Upper lobe of right lung (tissue), 1 donor: ENCODE data around the gene PGAP2. TPM values are rescaled to one million over a fixed set of nuclear protein-coding genes. Genes with fewer than 3 reads are reported as not detected.
"Not testable (repeated sequence)": the region's sequence is repeated elsewhere in the genome, so short reads cannot be mapped to it uniquely, and the experiment has no call there.

Source experiments
- ATAC-seq: fragments of 200-7000 bp; cut with Tn5 transposase; one replicate; pipeline ENCODE4 v1.9.1; 2020; ENCODE audit warnings: mild to moderate bottlenecking, moderate library complexity
- DNase-seq: peaks from one replicate; pipeline ENCODE4 v3.0.0-alpha.2; 2020
- H3K27ac ChIP-seq: fragments of 200-600 bp; one replicate; pipeline ENCODE4 v1.8.0; 2022
- H3K27me3 ChIP-seq: fragments of 200-600 bp; one replicate; pipeline ENCODE4 v1.8.0; 2022; ENCODE audit warnings: mild to moderate bottlenecking
- H3K36me3 ChIP-seq: fragments of 200-600 bp; one replicate; pipeline ENCODE4 v1.8.0; 2022
- H3K4me1 ChIP-seq: fragments of 200-600 bp; one replicate; pipeline ENCODE4 v1.8.0; 2022
- H3K4me3 ChIP-seq: fragments of 200-600 bp; one replicate; pipeline ENCODE4 v1.8.0; 2022; ENCODE audit warnings: mild to moderate bottlenecking
- H3K9me3 ChIP-seq: fragments of 200-600 bp; one replicate; pipeline ENCODE4 v1.8.0; 2022
- intact Hi-C: fragments of 100-400 bp; cut with DNase I; formaldehyde crosslinking; loops from one replicate; pipeline ENCODE4 v1.11.0; 2022
- total RNA-seq: library from RNA; stranded (reverse); fragmentation: NEBNext Ultra II Directional; extraction: Animal tissue kit (Norgen Biotek cat#: 25700); gene quantifications from one replicate; pipeline ENCODE4 v1.2.1, GENCODE V29; 2021
- TF ChIP-seq, protein P1 (sequence below): fragments of 200-600 bp; IDR thresholded peaks from one replicate; pipeline ENCODE4 v1.8.0; 2022; ENCODE audit warnings: antibody characterized with exemption
- donor health status: DM: no; HTN: yes; CAD: no; lungs with severe emphysema.

Gene PGAP2
- total RNA-seq, 1 donor from 2014 or later: 25.0 TPM

DNA sequence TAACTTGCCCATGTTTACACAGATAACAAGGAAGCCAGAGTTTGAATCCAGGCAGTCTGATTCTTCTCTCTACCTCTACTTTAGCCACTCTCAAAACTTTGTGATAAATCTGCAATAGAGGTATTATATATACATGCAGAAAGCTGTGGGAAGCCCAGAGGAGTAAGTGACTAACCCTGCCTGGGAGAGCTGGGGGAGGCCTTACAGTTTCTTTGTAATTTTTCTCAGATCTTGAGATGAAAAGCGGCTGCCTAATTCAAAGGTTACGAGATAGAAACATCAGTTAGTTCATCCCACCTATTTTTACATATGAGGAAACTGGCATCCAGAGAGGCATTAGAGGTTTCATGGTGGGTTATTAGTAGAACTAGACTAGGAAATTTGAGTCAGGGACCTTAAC is 52.0 kb downstream of the PGAP2 start:
- Histone ChIP-seq H3K4me1 (peaks cover 64% of the 10 kb centered on the region), H3K9me3 (no peaks in the 10 kb centered on the region), H3K27me3 (no peaks in the 10 kb centered on the region), H3K27ac (no peak overlapping the region), H3K36me3 (no peaks in the 10 kb centered on the region), H3K4me3 (no peak overlapping the region)
- ATAC-seq (no peak), DNase-seq (no peak)
- TF ChIP-seq, protein P1, sequence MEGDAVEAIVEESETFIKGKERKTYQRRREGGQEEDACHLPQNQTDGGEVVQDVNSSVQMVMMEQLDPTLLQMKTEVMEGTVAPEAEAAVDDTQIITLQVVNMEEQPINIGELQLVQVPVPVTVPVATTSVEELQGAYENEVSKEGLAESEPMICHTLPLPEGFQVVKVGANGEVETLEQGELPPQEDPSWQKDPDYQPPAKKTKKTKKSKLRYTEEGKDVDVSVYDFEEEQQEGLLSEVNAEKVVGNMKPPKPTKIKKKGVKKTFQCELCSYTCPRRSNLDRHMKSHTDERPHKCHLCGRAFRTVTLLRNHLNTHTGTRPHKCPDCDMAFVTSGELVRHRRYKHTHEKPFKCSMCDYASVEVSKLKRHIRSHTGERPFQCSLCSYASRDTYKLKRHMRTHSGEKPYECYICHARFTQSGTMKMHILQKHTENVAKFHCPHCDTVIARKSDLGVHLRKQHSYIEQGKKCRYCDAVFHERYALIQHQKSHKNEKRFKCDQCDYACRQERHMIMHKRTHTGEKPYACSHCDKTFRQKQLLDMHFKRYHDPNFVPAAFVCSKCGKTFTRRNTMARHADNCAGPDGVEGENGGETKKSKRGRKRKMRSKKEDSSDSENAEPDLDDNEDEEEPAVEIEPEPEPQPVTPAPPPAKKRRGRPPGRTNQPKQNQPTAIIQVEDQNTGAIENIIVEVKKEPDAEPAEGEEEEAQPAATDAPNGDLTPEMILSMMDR: no peak
- intact Hi-C loops: no loop called here

DNA sequence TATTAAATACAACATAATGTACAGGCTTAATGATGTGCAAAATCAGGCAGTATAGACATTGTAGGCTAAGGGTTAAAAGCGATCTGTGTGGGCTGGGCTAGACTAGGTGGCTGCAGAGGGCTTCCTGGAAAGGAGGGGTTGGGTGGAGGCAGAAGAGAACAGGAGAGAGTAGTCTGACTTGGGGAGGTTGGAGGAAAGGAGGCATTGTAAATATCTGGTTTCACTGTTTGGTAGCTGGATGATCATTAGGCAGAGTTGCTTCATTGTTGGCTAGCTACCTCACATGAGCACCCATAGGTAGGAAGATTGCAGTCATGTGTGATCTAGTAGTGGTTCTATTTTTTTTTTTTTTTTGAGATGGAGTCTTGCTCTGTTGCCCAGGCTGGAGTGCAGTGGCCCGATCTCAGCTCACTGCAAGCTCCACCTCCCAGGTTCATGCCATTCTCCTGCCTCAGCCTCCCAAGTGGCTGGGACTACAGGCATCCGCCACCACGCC is 52.6 kb downstream of the PGAP2 start:
- H3K9me3 ChIP-seq, H3K4me3 ChIP-seq, intact Hi-C loops, H3K27me3 ChIP-seq, H3K36me3 ChIP-seq, DNase-seq, H3K27ac ChIP-seq: not testable (repeated sequence)
- peak; percentile 50 for ATAC-seq
- H3K4me1 ChIP-seq: peaks cover 69% of the 10 kb centered on the region

DNA sequence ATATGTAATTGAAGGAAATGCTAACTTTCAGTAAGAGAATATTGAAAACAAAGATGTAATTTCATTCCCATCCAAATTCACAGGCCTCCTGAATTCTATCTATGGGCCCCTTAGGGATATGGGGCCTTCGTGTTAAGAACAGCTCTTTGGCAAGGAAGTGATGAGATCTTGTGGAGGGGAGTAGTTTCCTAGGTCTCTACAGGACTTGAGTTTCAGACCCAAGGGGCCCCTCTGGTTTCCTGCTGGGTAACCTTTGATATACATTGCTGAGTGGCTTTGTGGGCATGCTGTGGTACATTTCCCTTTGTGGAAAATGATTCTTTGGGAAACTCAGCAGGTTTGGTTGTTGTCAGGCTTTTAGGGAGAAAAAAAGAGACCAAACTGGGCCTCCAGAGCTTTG is 53.3 kb downstream of the PGAP2 start:
- TF ChIP-seq, protein P1: no peak
- DNase-seq (no peak), ATAC-seq (no peak)
- Histone ChIP-seq H3K4me3 (no peak overlapping the region), H3K36me3 (no peaks in the 10 kb centered on the region), H3K9me3 (no peaks in the 10 kb centered on the region), H3K27ac (no peak overlapping the region), H3K4me1 (peaks cover 74% of the 10 kb centered on the region), H3K27me3 (no peaks in the 10 kb centered on the region)
- intact Hi-C loops: no loop called here

DNA sequence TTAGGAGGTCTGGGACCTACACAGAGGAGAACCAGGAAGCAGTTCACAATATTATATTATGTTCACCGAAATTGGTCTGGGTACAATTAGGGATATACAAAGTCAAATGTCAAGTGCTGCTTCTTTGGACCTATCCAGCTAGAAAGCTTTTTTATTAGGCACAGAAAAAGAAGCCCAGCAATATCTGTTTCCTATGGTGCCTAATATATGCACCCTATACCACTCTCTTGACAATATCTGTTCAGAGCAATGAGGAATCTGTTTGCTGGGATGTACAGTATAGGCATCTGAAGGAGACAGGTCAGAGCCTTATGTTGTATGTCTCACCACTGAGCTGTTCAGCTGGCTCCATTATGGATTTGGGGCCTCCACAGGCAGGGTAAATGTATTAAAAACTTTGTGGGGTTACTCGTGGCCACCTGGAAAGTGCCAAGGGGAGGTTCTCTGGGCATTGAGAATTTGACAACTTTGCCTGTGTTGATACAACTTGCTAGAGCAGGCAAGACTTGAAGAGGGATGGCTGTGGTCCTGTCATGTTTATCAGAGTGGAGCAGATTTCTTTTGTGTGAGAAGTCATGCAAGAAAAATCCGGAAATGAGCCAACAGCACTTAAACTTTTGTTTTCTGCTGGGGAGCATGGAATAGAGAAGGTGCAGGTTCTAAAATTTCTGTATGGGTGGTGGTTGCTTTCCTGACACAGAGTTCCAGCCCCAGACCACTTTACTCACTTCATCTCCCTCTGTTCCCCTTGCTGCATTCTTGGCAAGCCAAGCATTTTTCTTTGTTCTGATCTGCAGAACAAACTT is 57.2 kb downstream of the PGAP2 start:
- Histone ChIP-seq H3K4me3 (no peak overlapping the region), H3K36me3 (no peaks in the 10 kb centered on the region), H3K9me3 (no peaks in the 10 kb centered on the region), H3K27ac (peak overlapping the region; percentile 66), H3K27me3 (no peaks in the 10 kb centered on the region), H3K4me1 (peaks cover 50% of the 10 kb centered on the region)
- intact Hi-C loops: no loop called here
- ATAC-seq (peak; percentile 49), DNase-seq (no peak)
- TF ChIP-seq, protein P1: no peak

DNA sequence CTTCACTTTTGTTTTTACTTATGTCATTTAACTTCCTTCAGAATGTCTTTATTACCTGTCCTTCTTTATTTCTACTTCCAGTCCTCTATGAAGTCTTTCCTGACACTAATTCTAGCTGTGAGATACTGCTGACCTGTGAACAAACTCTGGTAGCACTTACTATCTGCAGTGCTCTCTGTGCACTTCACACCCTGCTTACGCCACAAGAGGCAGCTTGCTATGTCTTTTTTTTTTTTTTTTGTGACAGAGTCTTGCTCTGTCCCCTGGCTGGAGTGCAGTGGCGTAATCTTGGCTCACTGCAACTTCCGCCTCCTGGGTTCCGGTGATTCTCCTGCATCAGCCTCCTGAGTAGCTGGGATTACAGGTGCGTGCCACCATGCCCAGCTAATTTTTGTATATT is 57.8 kb downstream of the PGAP2 start:
- ATAC-seq (peak; percentile 86), DNase-seq (peak; percentile 84)
- H3K4me3 ChIP-seq: no peak overlapping the region
- intact Hi-C loops: no loop called here
- no peaks in the 10 kb centered on the region for H3K36me3 ChIP-seq
- no peaks in the 10 kb centered on the region for H3K27me3 ChIP-seq
- peak overlapping the region; percentile 66 for H3K27ac ChIP-seq
- H3K4me1 ChIP-seq: peaks cover 44% of the 10 kb centered on the region
- TF ChIP-seq, protein P1: no peak
- no peaks in the 10 kb centered on the region for H3K9me3 ChIP-seq

DNA sequence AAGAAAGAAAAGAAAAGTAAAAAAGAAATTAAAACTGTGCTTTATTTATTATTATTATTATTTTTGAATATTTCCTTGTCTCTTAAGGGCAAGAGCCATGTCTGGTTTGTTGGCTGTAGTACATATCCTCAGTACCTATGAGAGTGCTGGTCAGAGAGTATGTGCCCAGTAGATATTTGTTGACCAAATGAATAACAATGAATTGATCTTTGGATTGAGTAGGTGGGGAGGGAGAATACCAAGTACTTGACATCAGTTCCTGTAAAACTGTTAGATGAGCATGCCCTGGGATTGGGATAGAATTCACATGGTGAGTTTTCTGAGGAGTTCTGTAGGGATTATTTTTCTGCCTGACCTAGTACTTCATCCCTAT is 58.5 kb downstream of the PGAP2 start:
- no peak for ATAC-seq
- Histone ChIP-seq H3K4me1 (peaks cover 40% of the 10 kb centered on the region), H3K27ac (peak overlapping the region; percentile 66), H3K4me3 (no peak overlapping the region), H3K9me3 (no peaks in the 10 kb centered on the region), H3K27me3 (no peaks in the 10 kb centered on the region), H3K36me3 (no peaks in the 10 kb centered on the region)
- TF ChIP-seq, protein P1: no peak
- intact Hi-C loops: no loop called here
- no peak for DNase-seq
